GM10248 (cell line): Measurements from ENCODE around the gene CACNA1E.

Source experiments
- CTCF ChIA-PET: fragments of 300-600 bp; sonication (Branson Sonifier 250); formaldehyde crosslinking; extraction: SDS; loops from one replicate; lab custom pipeline; 2021; ENCODE audit warnings: antibody characterized with exemption; lab: Yijun Ruan, JAX
- POLR2A ChIA-PET: fragments of 350-650 bp; sonication (Branson Sonifier 250); formaldehyde crosslinking; extraction: SDS; loops from one replicate; lab custom pipeline; 2020; ENCODE audit warnings: antibody characterized with exemption; lab: Yijun Ruan, JAX
- DNase-seq: peaks from one replicate; pipeline ENCODE4 v3.0.0; 2012; ENCODE audit errors: extremely low spot score
- TF ChIP-seq, protein P1 (sequence below): IDR thresholded peaks from 2 replicates; pipeline ENCODE4 v1.5.1; 2012; ENCODE audit warnings: mild to moderate bottlenecking, low read depth; ENCODE audit errors: extremely low read depth, missing control alignments, control extremely low read depth

The CACNA1E gene

DNA sequence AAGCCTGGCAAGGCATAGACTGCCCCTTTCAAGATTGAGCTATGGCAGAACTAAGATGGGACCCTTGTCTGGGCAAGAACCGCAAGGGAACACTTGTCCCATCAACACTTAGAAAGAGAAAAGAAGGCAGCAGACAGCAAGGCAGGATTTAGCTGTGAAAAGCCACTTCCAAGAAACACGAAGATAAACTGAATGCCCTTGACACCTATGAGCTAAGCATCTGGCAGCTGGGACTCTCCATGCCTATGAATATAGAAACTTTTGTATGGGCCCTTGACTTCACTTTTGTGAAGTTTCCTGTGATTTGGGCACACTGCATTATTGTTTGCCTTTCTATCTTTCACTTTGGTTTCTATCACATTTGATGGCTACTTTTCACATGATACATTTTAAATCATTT, 24.9 kb upstream of the CACNA1E start:
- TF ChIP-seq, protein P1, sequence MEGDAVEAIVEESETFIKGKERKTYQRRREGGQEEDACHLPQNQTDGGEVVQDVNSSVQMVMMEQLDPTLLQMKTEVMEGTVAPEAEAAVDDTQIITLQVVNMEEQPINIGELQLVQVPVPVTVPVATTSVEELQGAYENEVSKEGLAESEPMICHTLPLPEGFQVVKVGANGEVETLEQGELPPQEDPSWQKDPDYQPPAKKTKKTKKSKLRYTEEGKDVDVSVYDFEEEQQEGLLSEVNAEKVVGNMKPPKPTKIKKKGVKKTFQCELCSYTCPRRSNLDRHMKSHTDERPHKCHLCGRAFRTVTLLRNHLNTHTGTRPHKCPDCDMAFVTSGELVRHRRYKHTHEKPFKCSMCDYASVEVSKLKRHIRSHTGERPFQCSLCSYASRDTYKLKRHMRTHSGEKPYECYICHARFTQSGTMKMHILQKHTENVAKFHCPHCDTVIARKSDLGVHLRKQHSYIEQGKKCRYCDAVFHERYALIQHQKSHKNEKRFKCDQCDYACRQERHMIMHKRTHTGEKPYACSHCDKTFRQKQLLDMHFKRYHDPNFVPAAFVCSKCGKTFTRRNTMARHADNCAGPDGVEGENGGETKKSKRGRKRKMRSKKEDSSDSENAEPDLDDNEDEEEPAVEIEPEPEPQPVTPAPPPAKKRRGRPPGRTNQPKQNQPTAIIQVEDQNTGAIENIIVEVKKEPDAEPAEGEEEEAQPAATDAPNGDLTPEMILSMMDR = no peak
- CTCF ChIA-PET = interaction anchor here (0.9 to 2.9 kb wide), 9 partner anchors 9 to 300 kb away, joined by 3 to 13 read pairs (median 6); no protein-coding TSS in a partner anchor
- POLR2A ChIA-PET = no interaction called here
- DNase-seq = no peak

DNA sequence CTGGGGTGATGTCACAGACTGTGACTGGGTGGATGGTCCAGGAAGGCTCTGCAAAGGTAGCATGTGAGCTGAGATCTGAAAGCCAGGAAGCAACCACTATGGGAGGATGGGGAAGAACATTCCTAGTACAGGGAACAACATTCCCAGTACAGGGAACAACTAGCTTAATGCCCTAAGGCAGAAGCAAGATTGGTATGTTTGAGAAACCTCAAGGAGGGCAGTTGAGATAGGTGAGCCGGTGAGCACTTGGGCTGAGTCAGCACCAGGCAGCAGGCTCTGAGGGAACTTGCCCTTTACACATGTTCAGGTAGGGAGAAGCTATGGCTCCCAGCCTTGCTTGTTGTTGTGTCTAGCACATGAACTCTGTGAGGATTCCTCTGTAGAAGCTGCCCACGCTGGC, 24.2 kb upstream of the CACNA1E start:
- DNase-seq = no peak
- CTCF ChIA-PET = interaction anchor here (0.7 to 2.9 kb wide), 13 partner anchors 8 to 301 kb away, joined by 3 to 13 read pairs (median 4); no protein-coding TSS in a partner anchor
- TF ChIP-seq, protein P1 = no peak
- POLR2A ChIA-PET = no interaction called here

DNA sequence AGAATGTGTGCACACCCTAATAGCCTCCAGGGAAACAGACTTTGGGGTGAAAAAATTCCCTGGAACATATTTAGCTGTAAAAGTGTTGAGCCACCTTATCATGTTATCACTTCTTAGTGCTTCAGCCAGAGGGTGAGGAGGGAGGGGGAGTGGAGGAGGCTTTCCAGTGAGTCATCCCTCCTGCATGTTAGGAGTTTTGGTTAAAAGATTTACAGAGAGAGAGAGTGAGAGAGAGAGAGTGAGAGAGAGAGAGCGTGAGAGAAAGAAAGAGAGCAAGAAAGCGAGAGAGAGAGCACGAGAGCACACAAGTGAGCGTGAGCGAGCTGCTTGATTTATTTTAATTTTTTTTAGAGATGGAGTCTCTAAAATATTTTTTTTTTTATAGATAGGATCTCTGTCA, 13.5 kb upstream of the CACNA1E start:
- TF ChIP-seq, protein P1 = no peak
- POLR2A ChIA-PET = no interaction called here
- no peak for DNase-seq
- CTCF ChIA-PET = interaction anchor here (1.2 to 8.1 kb wide), 2 partner anchors 9 to 611 kb away, joined by 3 to 107 read pairs; no protein-coding TSS in a partner anchor

DNA sequence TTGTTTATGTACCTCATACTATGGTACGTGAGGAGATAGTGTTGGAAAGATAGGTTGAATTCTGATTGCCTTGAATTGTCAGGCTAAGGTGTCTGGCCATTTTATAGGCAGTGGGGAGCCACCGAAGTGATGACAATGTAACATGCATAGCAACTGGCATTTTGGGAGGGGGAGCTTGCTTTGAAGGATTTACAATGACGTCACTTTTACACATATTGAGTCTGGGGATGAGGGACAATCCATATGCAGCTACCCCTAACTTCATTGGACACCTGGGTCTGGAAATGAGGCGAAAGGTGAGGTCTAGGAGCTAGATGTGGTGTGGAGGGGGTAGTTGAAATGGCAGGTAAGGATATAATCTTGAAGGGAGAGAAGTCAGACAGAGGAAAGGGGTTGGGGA, 7.7 kb upstream of the CACNA1E start:
- TF ChIP-seq, protein P1 = no peak
- no peak for DNase-seq
- CTCF ChIA-PET = interaction anchor here (1.1 to 19.1 kb wide), 7 partner anchors 8 to 603 kb away, joined by 3 to 213 read pairs (median 11); no protein-coding TSS in a partner anchor
- POLR2A ChIA-PET = interaction anchor here (0.5 to 0.6 kb wide), 3 partner anchors 444 to 1028 kb away, joined by 3 to 5 read pairs (median 5); no protein-coding TSS in a partner anchor

DNA sequence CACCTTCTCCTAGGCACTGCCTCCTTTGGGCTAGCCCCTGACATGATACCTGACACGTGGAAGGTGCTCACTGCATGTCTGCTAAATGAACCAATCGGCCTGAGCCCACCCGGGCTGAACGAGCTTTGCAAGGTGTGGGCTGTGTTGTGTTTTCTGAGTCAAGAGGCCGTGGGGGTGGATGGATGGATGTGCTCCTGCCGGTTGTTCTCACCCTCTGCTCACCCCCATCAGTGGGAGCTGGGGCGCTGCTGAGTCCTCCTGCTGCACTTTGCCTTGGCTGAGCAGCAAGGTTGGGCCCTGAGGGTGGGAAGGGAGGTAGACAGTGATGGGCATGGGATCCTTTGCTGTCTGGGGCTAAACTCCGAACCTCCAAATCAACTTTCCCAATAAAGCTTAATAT, 6.7 kb upstream of the CACNA1E start:
- TF ChIP-seq, protein P1 = no peak
- POLR2A ChIA-PET = no interaction called here
- DNase-seq = no peak
- CTCF ChIA-PET = interaction anchor here (1.1 to 19.1 kb wide), 10 partner anchors 8 to 604 kb away, joined by 3 to 213 read pairs (median 38); no protein-coding TSS in a partner anchor

DNA sequence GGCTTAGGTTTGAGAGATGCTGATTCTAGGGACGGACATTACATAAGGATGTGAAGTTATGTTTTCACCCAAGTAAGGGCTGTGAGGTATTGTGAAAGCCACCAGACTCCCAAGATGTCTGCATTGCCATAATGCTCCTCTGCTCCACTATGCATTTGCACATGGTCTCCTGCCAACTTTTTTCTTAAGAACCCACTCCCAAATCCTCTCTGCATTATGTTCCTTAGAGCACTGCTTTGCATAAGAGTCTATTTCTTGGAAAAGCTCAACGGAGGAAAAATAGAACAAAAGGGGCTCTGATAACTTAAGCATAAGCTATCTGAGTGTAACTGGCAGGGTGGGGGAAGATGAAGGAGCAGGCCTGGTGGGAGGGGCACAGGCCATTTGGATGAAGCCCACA, 5.0 kb upstream of the CACNA1E start:
- ChIA-PET POLR2A (no interaction called here), CTCF (interaction anchor here (0.8 to 19.1 kb wide), 46 partner anchors 7 to 963 kb away, joined by 3 to 213 read pairs (median 6); no protein-coding TSS in a partner anchor)
- DNase-seq = no peak
- TF ChIP-seq, protein P1 = no peak
